T-cell (primary cell): ENCODE results near the gene FAU. TPM values are rescaled to one million over a fixed set of nuclear protein-coding genes. Genes with fewer than 3 reads are reported as not detected.

ENCODE experiments used
- ATAC-seq, 4 experiments: fragments of 200-7000 bp in 3 of 4; fragments of 150-1000 bp in 1 of 4; cut with Tn5 transposase; replicated peaks in 1 of 4; 1 replicate in 3 of 4; 2 replicates in 1 of 4; pipeline ENCODE4 v1.10.0; 2021; ENCODE audit warnings: moderate library complexity in 3 of 4, mild to moderate bottlenecking in 2 of 4, moderate number of reproducible peaks in 1 of 4
- CTCF ChIA-PET, 2 donors: fragments of 300-600 bp; sonication (Branson Sonifier 250); formaldehyde crosslinking; loops; one replicate each; lab custom pipeline; 2022; ENCODE audit warnings: antibody characterized with exemption in 2 of 2; lab: Charles Lee
- POLR2A ChIA-PET, 2 donors: fragments of 300-600 bp; sonication (Branson Sonifier 250); formaldehyde crosslinking; loops; one replicate each; lab custom pipeline; 2022; ENCODE audit warnings: antibody characterized with exemption in 2 of 2; lab: Charles Lee
- DNase-seq, 35 experiments: peaks; one replicate each; pipeline versions ENCODE4 v3.0.0 to v3.0.0-alpha.2; 2013 to 2023
- H3K27ac ChIP-seq: one replicate; pipeline ENCODE4 v1.5.1; 2013; ENCODE audit warnings: low read length
- H3K27me3 ChIP-seq, 2 experiments: replicated peaks in 1 of 2; 1 replicate in 1 of 2; 2 replicates in 1 of 2; pipeline versions ENCODE4 v1.6.1 to v1.7.0; 2013; ENCODE audit warnings: low read length in 1 of 2, mixed read lengths in 1 of 2; ENCODE audit not compliant: control insufficient read depth in 2 of 2, insufficient read depth in 2 of 2; ENCODE audit errors: extremely low read depth in 1 of 2
- H3K36me3 ChIP-seq, 2 donors: 1 replicate in 1 of 2; 2 replicates in 1 of 2; pipeline versions ENCODE4 v1.6.1 to v1.7.0; 2013; ENCODE audit warnings: low read length in 1 of 2; ENCODE audit not compliant: control insufficient read depth in 2 of 2, insufficient read depth in 1 of 2; ENCODE audit errors: extremely low read depth in 1 of 2
- H3K4me1 ChIP-seq, 2 experiments: 1 replicate in 1 of 2; 2 replicates in 1 of 2; pipeline versions ENCODE4 v1.6.1 to v1.7.0; 2013; ENCODE audit warnings: low read length in 2 of 2, mixed read lengths in 1 of 2; ENCODE audit not compliant: insufficient read depth in 2 of 2, control insufficient read depth in 1 of 2; ENCODE audit errors: extremely low read depth in 1 of 2
- H3K4me3 ChIP-seq, 2 donors: 1 replicate in 1 of 2; 2 replicates in 1 of 2; pipeline versions ENCODE4 v1.5.1 to v1.7.0; 2013; ENCODE audit warnings: mild to moderate bottlenecking in 2 of 2, low read length in 1 of 2, moderate library complexity in 1 of 2; ENCODE audit not compliant: control insufficient read depth in 1 of 2; ENCODE audit errors: extremely low read depth in 1 of 2
- H3K9me3 ChIP-seq: 2 replicates; pipeline ENCODE4 v1.7.0; 2013
- H3K27ac Mint-ChIP-seq, 2 donors: one replicate each; pipeline ENCODE4 v1.8.0; 2020 to 2021; ENCODE audit warnings: mild to moderate bottlenecking in 2 of 2, mixed read lengths in 2 of 2
- H3K27me3 Mint-ChIP-seq, 2 donors: one replicate each; pipeline ENCODE4 v1.8.0; 2021 to 2022; ENCODE audit warnings: mixed read lengths in 2 of 2
- H3K36me3 Mint-ChIP-seq: one replicate; pipeline ENCODE4 v1.8.0; 2021; ENCODE audit warnings: mixed read lengths
- H3K4me1 Mint-ChIP-seq, 3 donors: one replicate each; pipeline ENCODE4 v1.8.0; 2020 to 2022; ENCODE audit warnings: mixed read lengths in 3 of 3, mild to moderate bottlenecking in 1 of 3
- H3K4me3 Mint-ChIP-seq, 3 donors: one replicate each; pipeline ENCODE4 v1.8.0; 2020 to 2022; ENCODE audit warnings: mild to moderate bottlenecking in 3 of 3, mixed read lengths in 3 of 3, moderate library complexity in 3 of 3
- H3K9me3 Mint-ChIP-seq, 3 donors: one replicate each; pipeline ENCODE4 v1.8.0; 2020 to 2022; ENCODE audit warnings: mixed read lengths in 3 of 3
- WGBS: methylation state at CpG from one replicate; pipeline ENCODE4 v1.1.5; 2013; ENCODE audit warnings: missing lambda C conversion rate; ENCODE audit not compliant: insufficient coverage; 5-methylcytosine and 5-hydroxymethylcytosine counted together
- total RNA-seq, 35 experiments: library from RNA in 6 of 35; stranded (reverse) in 6 of 35; fragments of 120-200 nt in 1 of 35; gene quantifications; one replicate each; pipeline versions ENCODE4 v1.2.1 to v1.2.4 and lab custom pipeline; 2013 to 2026

The FAU gene
- total RNA-seq, 5 donors from 2014 or later (not counting 1 experiment from before 2014, with no cell fraction given), result 1,477 to 1,924 (median 1,724) TPM

GRCh38 chr11:65131417-65131776 is 9.5 kb upstream of the FAU start:
- 100% methylated on average over 1 of the region's 3 CpGs for WGBS
- no peak overlapping the region for H3K27ac ChIP-seq
- Mint-ChIP-seq H3K27ac (no peak overlapping the region), H3K36me3 (peaks cover 10% of the 10 kb centered on the region), H3K27me3 (no peaks in the 10 kb centered on the region), H3K4me1 (peaks cover 31 to 42% (median 33%) of the 10 kb centered on the region in 3 donors), H3K9me3 (no peaks in the 10 kb centered on the region), H3K4me3 (no peak overlapping the region)
- no peaks in the 10 kb centered on the region for H3K9me3 ChIP-seq
- peaks cover 26 to 63% of the 10 kb centered on the region in 2 donors for H3K36me3 ChIP-seq
- ChIA-PET CTCF (interaction anchor here in 1 of 2 donors (0.5 kb wide), 1 partner anchor 674 kb away, joined by 7 read pairs; no protein-coding TSS in a partner anchor), POLR2A (interaction anchor here in 1 of 2 donors (0.6 to 0.7 kb wide), 2 partner anchors 9 to 170 kb away, joined by 5 to 6 read pairs; partner anchors contain the start of genes FAU and MRPL49)
- DNase-seq, result no peak
- ATAC-seq, result no peak
- no peak overlapping the region for H3K4me3 ChIP-seq
- H3K4me1 ChIP-seq, result peaks cover 21 to 35% of the 10 kb centered on the region in 2 experiments
- no peaks in the 10 kb centered on the region for H3K27me3 ChIP-seq

GRCh38 chr11:65130631-65131416 is 8.9 kb upstream of the FAU start:
- H3K9me3 ChIP-seq, result no peaks in the 10 kb centered on the region
- no peak overlapping the region for H3K27ac ChIP-seq
- ATAC-seq (no peak), DNase-seq (no peak)
- ChIA-PET CTCF (no interaction called here), POLR2A (interaction anchor here in 1 of 2 donors (0.6 to 0.7 kb wide), 2 partner anchors 8 to 170 kb away, joined by 5 to 6 read pairs; partner anchors contain the start of genes FAU and MRPL49)
- Mint-ChIP-seq H3K4me1 (peaks cover 25 to 36% (median 28%) of the 10 kb centered on the region in 3 donors), H3K27me3 (no peaks in the 10 kb centered on the region), H3K27ac (peak overlapping the region in 1 of 2 donors; percentile 25), H3K4me3 (no peak overlapping the region), H3K9me3 (no peaks in the 10 kb centered on the region), H3K36me3 (peaks cover 10% of the 10 kb centered on the region)
- H3K4me1 ChIP-seq, result peaks cover 16 to 31% of the 10 kb centered on the region in 2 experiments
- WGBS, result 94% methylated on average over 16 of the region's 19 CpGs
- no peaks in the 10 kb centered on the region for H3K27me3 ChIP-seq
- peaks cover 26 to 68% of the 10 kb centered on the region in 2 donors for H3K36me3 ChIP-seq
- no peak overlapping the region for H3K4me3 ChIP-seq

- no peak overlapping the region for H3K27ac Mint-ChIP-seq
- DNase-seq (no peak), ATAC-seq (no peak)
- Histone ChIP-seq H3K27ac (no peak overlapping the region), H3K4me3 (no peak overlapping the region), H3K27me3 (no peaks in the 10 kb centered on the region), H3K9me3 (no peaks in the 10 kb centered on the region), H3K4me1 (peaks cover 10 to 22% of the 10 kb centered on the region in 2 experiments), H3K36me3 (peaks cover 27 to 78% of the 10 kb centered on the region in 2 donors)
- no peaks in the 10 kb centered on the region for H3K27me3 Mint-ChIP-seq
- peaks cover 15 to 28% (median 21%) of the 10 kb centered on the region in 3 donors for H3K4me1 Mint-ChIP-seq
- H3K36me3 Mint-ChIP-seq, result peaks cover 12% of the 10 kb centered on the region
- H3K4me3 Mint-ChIP-seq, result no peak overlapping the region
- 94% methylated on average over 9 of the region's 13 CpGs for WGBS
- POLR2A ChIA-PET, result interaction anchor here in 1 of 2 donors (0.5 kb wide), 2 partner anchors 19 to 200 kb away, joined by 3 to 6 read pairs; no protein-coding TSS in a partner anchor
- H3K9me3 Mint-ChIP-seq, result no peaks in the 10 kb centered on the region
- CTCF ChIA-PET, result no interaction called here
Measured at GRCh38 chr11:65129649-65130441, 7.9 kb upstream of the FAU start.

GRCh38 chr11:65128182-65129145 is 6.5 kb upstream of the FAU start:
- ChIA-PET POLR2A (interaction anchor here in 1 of 2 donors (0.5 kb wide), 1 partner anchor 201 kb away, joined by 3 read pairs; no protein-coding TSS in a partner anchor), CTCF (no interaction called here)
- Histone ChIP-seq H3K4me3 (no peak overlapping the region), H3K36me3 (peaks cover 33 to 87% of the 10 kb centered on the region in 2 donors), H3K9me3 (no peaks in the 10 kb centered on the region), H3K27me3 (no peaks in the 10 kb centered on the region), H3K27ac (no peak overlapping the region), H3K4me1 (peaks cover 6 to 21% of the 10 kb centered on the region in 2 experiments)
- H3K4me3 Mint-ChIP-seq, result no peak overlapping the region
- H3K4me1 Mint-ChIP-seq, result peaks cover 15 to 33% (median 23%) of the 10 kb centered on the region in 3 donors
- WGBS, result 95% methylated on average over 14 of the region's 15 CpGs
- H3K27me3 Mint-ChIP-seq, result no peaks in the 10 kb centered on the region
- H3K36me3 Mint-ChIP-seq, result peaks cover 19% of the 10 kb centered on the region
- no peaks in the 10 kb centered on the region for H3K9me3 Mint-ChIP-seq
- no peak for ATAC-seq
- DNase-seq, result no peak
- no peak overlapping the region for H3K27ac Mint-ChIP-seq

GRCh38 chr11:65127473-65128181 is 5.7 kb upstream of the FAU start:
- POLR2A ChIA-PET, result interaction anchor here in 1 of 2 donors (1.0 kb wide), 1 partner anchor 9 kb away, joined by 4 read pairs; no protein-coding TSS in a partner anchor
- H3K27me3 ChIP-seq, result no peaks in the 10 kb centered on the region
- peaks cover 33 to 85% of the 10 kb centered on the region in 2 donors for H3K36me3 ChIP-seq
- Mint-ChIP-seq H3K36me3 (peaks cover 19% of the 10 kb centered on the region), H3K4me3 (no peak overlapping the region), H3K9me3 (no peaks in the 10 kb centered on the region), H3K4me1 (peaks cover 15 to 31% (median 21%) of the 10 kb centered on the region in 3 donors), H3K27me3 (no peaks in the 10 kb centered on the region), H3K27ac (no peak overlapping the region)
- ATAC-seq (no peak), DNase-seq (no peak)
- H3K27ac ChIP-seq, result no peak overlapping the region
- CTCF ChIA-PET, result no interaction called here
- WGBS, result 96% methylated on average over 6 of the region's 12 CpGs
- peaks cover 2 to 20% of the 10 kb centered on the region in 2 experiments for H3K4me1 ChIP-seq
- no peak overlapping the region for H3K4me3 ChIP-seq
- H3K9me3 ChIP-seq, result no peaks in the 10 kb centered on the region
